Neural progenitor cell (in vitro differentiated cells): ENCODE measurements around the gene GNG10. TPM values are rescaled to one million over a fixed set of nuclear protein-coding genes. Genes with fewer than 3 reads are reported as not detected.

Experiments used
- DNase-seq: peaks from one replicate; pipeline ENCODE4 v3.0.0-alpha.2; 2016; ENCODE audit warnings: low spot score
- H2AFZ ChIP-seq: fragments of 200-600 bp; sonication (generic); replicated peaks from 2 replicates; pipeline ENCODE4 v1.6.1; 2016; ENCODE audit warnings: antibody characterized with exemption
- H3F3A ChIP-seq: fragments of 200-600 bp; sonication (generic); 2 replicates; pipeline ENCODE4 v1.6.1; 2016; ENCODE audit warnings: antibody characterized with exemption, low read depth
- H3K27ac ChIP-seq: fragments of 200-600 bp; sonication (generic); 2 replicates; pipeline ENCODE4 v1.5.1; 2016; ENCODE audit warnings: mild to moderate bottlenecking
- H3K27me3 ChIP-seq: fragments of 200-600 bp; sonication (generic); 2 replicates; pipeline ENCODE4 v1.6.1; 2016; ENCODE audit warnings: mild to moderate bottlenecking, moderate library complexity
- H3K36me3 ChIP-seq: fragments of 200-600 bp; sonication (generic); 2 replicates; pipeline ENCODE4 v1.5.1; 2016
- H3K4me1 ChIP-seq: fragments of 200-600 bp; sonication (generic); 2 replicates; pipeline ENCODE4 v1.6.1; 2016; ENCODE audit warnings: mixed run types
- H3K4me2 ChIP-seq: fragments of 200-600 bp; sonication (generic); 2 replicates; pipeline ENCODE4 v1.6.1; 2016
- H3K4me3 ChIP-seq: fragments of 200-600 bp; sonication (generic); 2 replicates; pipeline ENCODE4 v1.5.1; 2016
- H3K79me2 ChIP-seq: fragments of 200-600 bp; sonication (generic); 2 replicates; pipeline ENCODE4 v1.6.1; 2016; ENCODE audit warnings: low read depth
- H3K9ac ChIP-seq: fragments of 200-600 bp; sonication (generic); 2 replicates; pipeline ENCODE4 v1.6.1; 2016
- H3K9me3 ChIP-seq: fragments of 200-600 bp; sonication (generic); 2 replicates; pipeline ENCODE4 v1.5.1; 2016; ENCODE audit warnings: low read depth
- H4K20me1 ChIP-seq: fragments of 200-600 bp; sonication (generic); 2 replicates; pipeline ENCODE4 v1.6.1; 2016; ENCODE audit warnings: low read depth
- H3K27ac Mint-ChIP-seq: 3 replicates; pipeline ENCODE4 v1.8.0; 2021; ENCODE audit warnings: mixed read lengths
- H3K27me3 Mint-ChIP-seq: 2 replicates; pipeline ENCODE4 v1.8.0; 2022; ENCODE audit warnings: low read depth, mild to moderate bottlenecking, inconsistent platforms, moderate library complexity, mixed read lengths; ENCODE audit not compliant: insufficient read depth
- H3K36me3 Mint-ChIP-seq: 3 replicates; pipeline ENCODE4 v1.8.0; 2021; ENCODE audit warnings: mixed read lengths
- H3K4me1 Mint-ChIP-seq: 3 replicates; pipeline ENCODE4 v1.8.0; 2021; ENCODE audit warnings: mixed read lengths
- H3K4me3 Mint-ChIP-seq: 3 replicates; pipeline ENCODE4 v1.8.0; 2021; ENCODE audit warnings: mild to moderate bottlenecking, moderate library complexity, mixed read lengths
- H3K9me3 Mint-ChIP-seq: 3 replicates; pipeline ENCODE4 v1.8.0; 2020; ENCODE audit warnings: mixed read lengths
- CTCF ChIP-seq: fragments of 200-600 bp; sonication (generic); IDR thresholded peaks from 2 replicates; pipeline ENCODE4 v1.5.1; 2017; ENCODE audit warnings: antibody characterized with exemption, mild to moderate bottlenecking
- EZH2 ChIP-seq: fragments of 200-600 bp; sonication (generic); IDR thresholded peaks from 2 replicates; pipeline ENCODE4 v1.6.1; 2017; ENCODE audit warnings: antibody characterized with exemption, mild to moderate bottlenecking, moderate library complexity
- EZH2phosphoT487 ChIP-seq: fragments of 200-600 bp; sonication (generic); IDR thresholded peaks from 2 replicates; pipeline ENCODE4 v1.6.1; 2017; ENCODE audit warnings: antibody characterized with exemption
- total RNA-seq: library from RNA; depleted of rRNA; stranded (reverse); fragments of >200 nt; gene quantifications from 2 replicates; pipeline ENCODE4 v1.2.3, GENCODE V29; 2015; ENCODE audit warnings: low replicate concordance

Gene GNG10
- total RNA-seq, 1 donor from 2014 or later, result 128 TPM

DNA sequence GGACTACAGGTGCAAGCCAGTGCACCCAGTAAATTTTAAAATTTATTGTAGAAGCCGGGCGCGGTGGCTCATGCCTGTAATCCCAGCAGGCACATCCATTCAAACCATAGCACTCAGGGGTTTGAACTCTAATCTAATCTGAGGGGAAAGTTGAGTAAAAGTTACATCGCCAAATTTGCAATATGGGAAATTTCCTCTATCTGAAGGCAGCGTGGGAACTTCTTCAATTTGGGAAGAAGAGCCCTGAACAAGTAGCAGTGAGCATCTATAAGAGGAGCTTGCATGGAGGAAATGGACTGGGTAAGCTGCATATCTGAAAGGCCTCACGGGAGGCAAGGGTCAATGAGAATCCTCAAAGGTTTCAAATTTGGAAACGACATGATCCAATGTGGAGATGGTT is 33.0 kb upstream of the GNG10 start:
- Histone ChIP-seq H3K27me3 (no peaks in the 10 kb centered on the region), H3F3A (no peaks in the 10 kb centered on the region), H3K4me2 (no peak overlapping the region), H3K27ac (no peak overlapping the region), H3K36me3 (no peaks in the 10 kb centered on the region), H3K4me1 (peaks cover 13% of the 10 kb centered on the region), H2AFZ (no peak overlapping the region), H3K9me3 (no peaks in the 10 kb centered on the region), H3K4me3 (no peak overlapping the region), H3K9ac (no peak overlapping the region), H3K79me2 (peaks cover 21% of the 10 kb centered on the region), H4K20me1 (peaks cover 8% of the 10 kb centered on the region)
- peaks cover 5% of the 10 kb centered on the region for H3K36me3 Mint-ChIP-seq
- H3K27me3 Mint-ChIP-seq, result peaks cover 6% of the 10 kb centered on the region
- peaks cover 23% of the 10 kb centered on the region for H3K4me1 Mint-ChIP-seq
- DNase-seq, result no peak
- H3K27ac Mint-ChIP-seq, result no peak overlapping the region
- peaks cover 3% of the 10 kb centered on the region for H3K9me3 Mint-ChIP-seq
- H3K4me3 Mint-ChIP-seq, result no peak overlapping the region
- TF ChIP-seq CTCF (no peak), EZH2 (no peak), EZH2phosphoT487 (no peak)

DNA sequence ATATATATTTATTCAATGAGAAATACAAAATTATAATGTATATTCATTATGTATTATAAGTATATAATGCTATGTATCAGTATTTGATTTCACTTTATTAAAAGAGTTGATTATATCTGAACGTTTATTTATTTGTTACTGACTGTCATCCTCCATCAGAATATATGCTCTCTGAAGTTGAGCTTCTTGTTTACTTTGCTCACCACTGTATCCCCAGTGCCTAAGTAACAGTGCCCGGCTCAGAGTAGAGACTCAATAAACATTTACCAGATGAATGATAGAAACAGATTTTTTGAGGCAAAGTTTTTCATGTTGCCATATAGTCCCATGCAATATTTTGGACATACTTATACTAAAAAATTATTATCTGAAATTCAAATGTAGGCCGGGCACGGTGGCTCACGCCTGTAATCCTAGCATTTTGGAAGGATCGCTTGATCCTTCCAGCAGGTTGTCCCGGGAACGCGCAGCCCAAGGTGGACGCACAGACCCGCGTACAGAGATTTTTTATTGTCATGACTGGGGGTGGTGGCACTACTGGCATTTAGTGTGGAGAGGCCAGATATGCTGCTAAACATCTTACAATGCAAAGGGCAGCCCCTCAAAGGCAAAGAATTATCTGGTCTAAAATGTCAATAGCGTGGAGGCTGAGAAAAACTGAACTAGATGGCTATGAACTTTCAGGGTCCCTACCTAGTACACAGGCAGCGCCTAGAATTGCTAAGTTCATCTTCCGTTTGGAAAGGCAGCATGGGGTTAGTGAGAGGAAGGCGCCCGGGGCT is 31.0 kb upstream of the GNG10 start:
- Histone ChIP-seq H2AFZ (peak overlapping the region; percentile 95), H3K27ac (no peak overlapping the region), H3K9ac (no peak overlapping the region), H3F3A (no peaks in the 10 kb centered on the region), H3K36me3 (no peaks in the 10 kb centered on the region), H3K79me2 (peaks cover 41% of the 10 kb centered on the region), H3K27me3 (no peaks in the 10 kb centered on the region), H4K20me1 (peaks cover 8% of the 10 kb centered on the region), H3K4me1 (peaks cover 13% of the 10 kb centered on the region), H3K4me2 (peak overlapping the region; percentile 85), H3K4me3 (peak overlapping the region; percentile 79), H3K9me3 (no peaks in the 10 kb centered on the region)
- Mint-ChIP-seq H3K27me3 (peaks cover 6% of the 10 kb centered on the region), H3K27ac (peak overlapping the region; percentile 48), H3K4me3 (peak overlapping the region; percentile 98), H3K4me1 (peaks cover 25% of the 10 kb centered on the region), H3K36me3 (peaks cover 15% of the 10 kb centered on the region), H3K9me3 (peaks cover 3% of the 10 kb centered on the region)
- no peak for TF ChIP-seq CTCF
- no peak for TF ChIP-seq EZH2
- no peak for TF ChIP-seq EZH2phosphoT487
- no peak for DNase-seq

DNA sequence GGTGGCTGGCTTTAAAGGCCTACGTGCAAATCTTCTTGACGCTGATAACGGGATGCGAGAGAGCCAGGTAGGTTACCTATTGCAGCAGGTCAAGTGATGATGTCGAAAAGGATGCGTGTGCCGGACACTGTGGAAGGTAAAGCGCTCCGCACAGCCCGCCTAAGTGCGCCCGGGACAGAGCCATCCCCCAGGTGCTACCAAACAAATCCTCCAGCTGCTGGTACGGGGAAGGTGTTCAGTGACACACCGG is 30.5 kb upstream of the GNG10 start:
- no peak for DNase-seq
- no peaks in the 10 kb centered on the region for H3K9me3 ChIP-seq
- no peak overlapping the region for H3K27ac ChIP-seq
- Mint-ChIP-seq H3K4me1 (peaks cover 25% of the 10 kb centered on the region), H3K27ac (peak overlapping the region; percentile 48), H3K27me3 (peaks cover 6% of the 10 kb centered on the region), H3K4me3 (peak overlapping the region; percentile 98), H3K36me3 (peaks cover 17% of the 10 kb centered on the region), H3K9me3 (peaks cover 3% of the 10 kb centered on the region)
- peak overlapping the region; percentile 85 for H3K4me2 ChIP-seq
- H2AFZ ChIP-seq, result peak overlapping the region; percentile 95
- H3K4me1 ChIP-seq, result peaks cover 13% of the 10 kb centered on the region
- no peaks in the 10 kb centered on the region for H3K36me3 ChIP-seq
- no peaks in the 10 kb centered on the region for H3K27me3 ChIP-seq
- H3K4me3 ChIP-seq, result peak overlapping the region; percentile 79
- no peak for TF ChIP-seq EZH2
- TF ChIP-seq EZH2phosphoT487, result peak; percentile 20
- TF ChIP-seq CTCF, result no peak
- H3K79me2 ChIP-seq, result peaks cover 46% of the 10 kb centered on the region
- H4K20me1 ChIP-seq, result peaks cover 8% of the 10 kb centered on the region
- no peaks in the 10 kb centered on the region for H3F3A ChIP-seq
- H3K9ac ChIP-seq, result no peak overlapping the region
